SK-N-SH treated with all-trans-retinoic acid at 6 μM for 48 hours (cell line): Measurements from ENCODE around the gene AAK1.

Experiments
- ARNTL ChIP-seq: fragments of 450-650 bp; formaldehyde crosslinking; IDR thresholded peaks from 2 replicates; pipeline ENCODE4 v1.5.0; 2020; ENCODE audit warnings: low read depth, mild to moderate bottlenecking, moderate library complexity, borderline replicate concordance
- ZFP3 ChIP-seq: fragments of 250-450 bp; sonication (Bioruptor Pico); IDR thresholded peaks from 2 replicates; pipeline ENCODE4 v1.5.0; 2020; ENCODE audit warnings: mild to moderate bottlenecking, moderate library complexity
- ZNF565 ChIP-seq: fragments of 450-650 bp; formaldehyde crosslinking; conservative IDR thresholded peaks from 2 replicates; pipeline ENCODE4 v1.5.0; 2020; ENCODE audit warnings: low read depth, mild to moderate bottlenecking, moderate library complexity

DNA sequence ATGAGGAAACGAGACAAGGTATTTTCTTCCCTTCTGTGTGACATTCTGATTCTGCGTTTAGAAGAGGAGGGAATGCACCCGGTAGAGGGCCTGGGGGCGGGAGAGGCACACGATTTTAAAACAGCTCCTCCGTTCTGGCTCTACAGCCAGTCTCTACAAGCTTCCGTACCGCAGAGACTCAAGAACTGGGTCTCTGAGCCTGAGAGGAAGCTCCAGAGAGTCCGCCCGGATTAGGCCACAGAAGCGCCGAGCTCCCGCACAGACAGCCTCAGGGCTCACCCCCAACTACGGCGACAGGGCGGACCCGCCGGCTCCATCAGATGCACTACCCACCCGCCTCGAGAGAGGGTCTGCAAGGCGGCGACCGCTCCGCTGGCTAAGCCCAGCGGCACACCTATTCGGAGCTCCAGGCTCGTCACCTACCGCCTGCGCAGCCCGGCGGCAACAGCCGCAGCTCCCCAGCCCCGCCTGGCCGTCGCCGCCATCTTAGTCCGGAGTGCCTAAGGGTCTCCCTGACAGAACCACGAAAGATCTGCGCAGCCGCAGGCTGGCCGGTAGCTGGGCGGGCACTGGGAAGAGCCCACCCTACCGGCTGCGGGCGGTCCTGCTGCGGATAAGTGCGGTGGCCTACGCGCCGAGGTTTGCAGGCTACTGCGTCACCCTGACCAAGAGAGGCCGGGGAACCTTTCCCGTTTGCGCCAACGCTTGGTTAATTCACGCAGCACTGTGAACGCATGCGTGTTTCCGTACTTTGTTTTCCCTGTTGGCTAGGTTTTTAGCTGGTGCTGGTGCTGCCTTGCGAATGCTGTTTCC lies 206.4 kb downstream of the AAK1 start, which contains the start of gene NFU1:
- TF ChIP-seq ZNF565 (no peak), ARNTL (no peak), ZFP3 (CRISPR knock-in tag) (no peak)
